SK-N-SH (cell line): ENCODE results near the gene DAPP1.

Experiments used
- RCOR1 ChIP-seq: fragments of 150-350 bp; IDR thresholded peaks from 2 replicates; pipeline ENCODE4 v1.6.1; 2017; ENCODE audit warnings: antibody characterized with exemption, low read length
- TAF1 ChIP-seq: IDR thresholded peaks from 2 replicates; pipeline ENCODE4 v1.6.1; 2012; ENCODE audit warnings: low read depth, mild to moderate bottlenecking, low read length, moderate library complexity, borderline replicate concordance
- TF ChIP-seq, protein P1 (sequence below): fragments of 200-600 bp; sonication (generic); IDR thresholded peaks from 2 replicates; pipeline ENCODE4 v1.6.1; 2017; ENCODE audit warnings: antibody characterized with exemption, mild to moderate bottlenecking, moderate library complexity

DNA sequence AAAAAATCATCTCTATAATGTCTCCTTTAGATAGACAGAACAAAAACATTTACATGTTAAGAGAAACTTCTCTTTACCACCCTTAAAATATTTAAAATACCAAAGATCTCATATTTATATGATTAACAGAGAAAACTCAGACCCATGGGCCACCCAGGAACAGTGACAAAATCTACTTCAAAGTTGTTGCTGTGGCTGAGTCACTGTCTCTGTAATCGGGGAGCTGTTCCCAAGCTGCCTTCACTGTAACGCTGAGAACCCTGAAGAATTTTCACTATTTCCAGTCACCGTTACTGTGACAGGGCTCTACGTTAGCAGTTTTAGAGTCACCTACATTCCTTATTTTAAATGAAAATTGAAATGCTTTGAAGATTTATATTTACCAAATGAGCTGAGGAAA is 9.0 kb upstream of the DAPP1 start:
- TF ChIP-seq, protein P1, sequence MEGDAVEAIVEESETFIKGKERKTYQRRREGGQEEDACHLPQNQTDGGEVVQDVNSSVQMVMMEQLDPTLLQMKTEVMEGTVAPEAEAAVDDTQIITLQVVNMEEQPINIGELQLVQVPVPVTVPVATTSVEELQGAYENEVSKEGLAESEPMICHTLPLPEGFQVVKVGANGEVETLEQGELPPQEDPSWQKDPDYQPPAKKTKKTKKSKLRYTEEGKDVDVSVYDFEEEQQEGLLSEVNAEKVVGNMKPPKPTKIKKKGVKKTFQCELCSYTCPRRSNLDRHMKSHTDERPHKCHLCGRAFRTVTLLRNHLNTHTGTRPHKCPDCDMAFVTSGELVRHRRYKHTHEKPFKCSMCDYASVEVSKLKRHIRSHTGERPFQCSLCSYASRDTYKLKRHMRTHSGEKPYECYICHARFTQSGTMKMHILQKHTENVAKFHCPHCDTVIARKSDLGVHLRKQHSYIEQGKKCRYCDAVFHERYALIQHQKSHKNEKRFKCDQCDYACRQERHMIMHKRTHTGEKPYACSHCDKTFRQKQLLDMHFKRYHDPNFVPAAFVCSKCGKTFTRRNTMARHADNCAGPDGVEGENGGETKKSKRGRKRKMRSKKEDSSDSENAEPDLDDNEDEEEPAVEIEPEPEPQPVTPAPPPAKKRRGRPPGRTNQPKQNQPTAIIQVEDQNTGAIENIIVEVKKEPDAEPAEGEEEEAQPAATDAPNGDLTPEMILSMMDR = no peak
- TF ChIP-seq TAF1 (no peak), RCOR1 (no peak)
